Measurements from ENCODE around the gene HS3ST1.

The HS3ST1 gene

DNA sequence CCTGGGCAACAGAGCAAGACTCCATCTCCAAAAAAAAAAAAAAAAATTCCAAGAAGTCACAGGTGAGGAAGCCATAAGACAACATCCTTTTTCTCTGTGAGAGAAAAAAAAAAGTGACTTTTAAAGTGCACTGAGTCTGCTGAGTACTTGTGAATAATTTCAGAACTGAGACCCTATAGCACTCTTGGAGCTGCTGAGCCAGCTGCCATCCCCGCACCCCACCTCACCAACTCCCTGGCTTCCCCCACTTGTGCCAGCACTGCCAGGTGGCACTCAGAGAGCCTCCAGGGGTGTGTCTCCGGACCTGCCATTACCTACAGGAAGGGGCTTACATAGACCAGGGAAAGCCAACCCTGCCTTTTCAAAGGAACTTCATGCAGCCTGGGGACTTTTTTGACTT is 39.2 kb upstream of the HS3ST1 start:
- no peak for TF ChIP-seq POLR2AphosphoS5 (IDR thresholded peaks at IDR 0.05; ENCODE audit: low read depth, low read length)
- TF ChIP-seq POU2F2 (IDR thresholded peaks at IDR 0.05; ENCODE audit: low read depth, low read length) = no peak
- no peak for TF ChIP-seq PAX5 (IDR thresholded peaks at IDR 0.05; ENCODE audit: insufficient read depth, low read length, severe bottlenecking)
- TF ChIP-seq POLR2A (IDR thresholded peaks at IDR 0.05; ENCODE audit: low read depth, low read length) = no peak
- TF ChIP-seq TAF1 (IDR thresholded peaks at IDR 0.05; ENCODE audit: low read depth, low read length) = no peak
- TF ChIP-seq SPI1 (IDR thresholded peaks at IDR 0.05; ENCODE audit: low read depth, low read length) = no peak
- DNase-seq (ENCODE audit: insufficient read length, low spot score) = no peak
- FAIRE-seq = peak; percentile 23

DNA sequence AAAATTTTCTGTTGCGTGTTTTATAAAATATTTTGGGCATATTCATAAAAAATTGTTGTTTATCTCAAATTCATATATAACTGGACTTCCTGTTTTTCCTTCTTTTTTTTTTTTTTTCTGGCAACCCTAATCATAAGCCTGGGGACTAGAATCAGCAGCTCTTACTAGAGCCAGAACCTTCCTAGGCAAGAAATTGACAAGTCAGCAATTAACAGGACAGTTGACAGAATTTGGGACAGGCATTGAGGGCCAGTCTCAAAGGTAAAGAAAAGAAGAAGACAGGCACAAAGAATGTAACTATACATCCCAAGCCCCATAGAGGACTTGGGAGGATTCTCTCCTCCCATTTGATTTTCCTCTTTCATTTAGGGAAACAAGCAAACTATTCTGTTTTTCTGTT is 35.0 kb upstream of the HS3ST1 start:
- no peak for FAIRE-seq

DNA sequence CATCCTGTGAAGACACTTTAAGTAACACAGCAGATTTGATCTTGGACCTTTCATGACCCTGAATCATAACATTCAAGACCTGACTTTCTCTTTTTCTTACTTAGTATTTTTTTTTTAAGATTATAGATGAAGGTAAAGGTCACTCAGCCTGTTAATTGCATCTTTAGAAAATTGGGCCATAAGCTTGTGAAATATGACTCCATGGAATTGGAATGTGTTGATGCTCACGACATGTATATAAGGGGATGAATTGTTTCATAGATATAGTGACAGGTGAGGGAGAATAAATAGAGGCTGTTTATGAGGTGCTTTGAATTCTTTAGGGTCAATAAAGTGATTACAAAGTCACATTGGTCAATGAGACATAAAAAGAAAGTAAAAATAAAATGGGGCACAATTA is 27.7 kb upstream of the HS3ST1 start:
- DNase-seq (ENCODE audit: insufficient read length, low spot score) (no peak), FAIRE-seq (no peak)
- TF ChIP-seq POU2F2 (IDR thresholded peaks at IDR 0.05; ENCODE audit: low read depth, low read length) (no peak), POLR2AphosphoS5 (IDR thresholded peaks at IDR 0.05; ENCODE audit: low read depth, low read length) (no peak), PAX5 (IDR thresholded peaks at IDR 0.05; ENCODE audit: insufficient read depth, low read length, severe bottlenecking) (no peak), POLR2A (IDR thresholded peaks at IDR 0.05; ENCODE audit: low read depth, low read length) (no peak), TAF1 (IDR thresholded peaks at IDR 0.05; ENCODE audit: low read depth, low read length) (no peak)

More for the DNA sequence above, 35.0 kb upstream of the HS3ST1 start:
- TF ChIP-seq POU2F2 (IDR thresholded peaks at IDR 0.05; ENCODE audit: low read depth, low read length) (no peak), TAF1 (IDR thresholded peaks at IDR 0.05; ENCODE audit: low read depth, low read length) (no peak), PAX5 (IDR thresholded peaks at IDR 0.05; ENCODE audit: insufficient read depth, low read length, severe bottlenecking) (no peak)
- no peak for DNase-seq (ENCODE audit: insufficient read length, low spot score)

DNA sequence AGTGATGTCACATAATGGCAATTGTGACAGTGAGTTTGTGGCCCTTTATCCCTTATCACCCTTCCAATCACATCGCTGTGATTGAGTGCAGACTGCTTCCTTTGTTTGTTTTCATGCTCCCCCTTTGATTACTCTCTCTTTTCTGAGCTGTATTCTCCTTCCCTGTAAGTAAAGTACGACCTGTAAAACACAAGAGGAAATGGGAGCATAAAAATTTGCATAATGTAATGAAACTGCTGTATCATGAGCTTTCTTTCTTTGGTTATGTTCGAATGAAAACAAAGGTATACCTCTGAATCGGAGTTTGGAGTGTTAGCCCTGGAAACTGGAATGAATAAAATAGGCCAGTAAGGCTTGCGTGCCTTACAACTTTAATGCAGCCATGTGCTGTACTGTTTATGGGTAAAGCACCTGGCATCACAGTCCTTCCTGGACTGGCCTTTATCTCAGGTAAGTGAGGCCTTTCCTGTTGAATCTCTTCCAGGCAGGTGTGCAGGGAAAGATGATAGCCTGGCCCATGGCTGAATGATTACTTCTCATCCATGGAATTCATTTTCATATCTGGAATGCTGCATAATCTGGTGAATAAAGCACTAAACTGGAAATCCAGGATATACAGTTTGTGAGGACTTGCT is 26.6 kb upstream of the HS3ST1 start:
- FAIRE-seq (peak; percentile 60), DNase-seq (ENCODE audit: insufficient read length, low spot score) (no peak)
- TF ChIP-seq TAF1 (IDR thresholded peaks at IDR 0.05; ENCODE audit: low read depth, low read length) (no peak), SPI1 (IDR thresholded peaks at IDR 0.05; ENCODE audit: low read depth, low read length) (peak; percentile 30; the same call in 1 of the 2 replicates), POLR2A (IDR thresholded peaks at IDR 0.05; ENCODE audit: low read depth, low read length) (no peak), POLR2AphosphoS5 (IDR thresholded peaks at IDR 0.05; ENCODE audit: low read depth, low read length) (no peak), PAX5 (IDR thresholded peaks at IDR 0.05; ENCODE audit: insufficient read depth, low read length, severe bottlenecking) (no peak)

DNA sequence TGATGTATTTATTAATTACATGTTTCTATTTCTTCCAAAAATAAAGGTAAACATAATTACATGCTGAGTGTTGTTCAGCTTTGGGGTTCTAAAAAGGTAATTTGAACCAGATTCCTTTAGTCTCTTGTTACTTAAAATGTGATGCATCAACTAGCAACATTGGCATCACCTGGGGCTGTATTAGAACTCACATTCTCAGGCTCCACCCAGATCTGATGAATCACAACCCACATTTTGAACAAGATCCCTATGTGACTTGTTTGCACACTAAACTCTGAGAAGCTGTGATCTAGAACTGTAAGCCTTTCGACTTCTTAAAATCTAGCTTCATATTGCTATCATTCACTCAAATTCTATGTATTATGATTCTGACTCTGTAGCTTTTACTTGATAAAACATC is 23.0 kb upstream of the HS3ST1 start:
- DNase-seq (ENCODE audit: insufficient read length, low spot score) (no peak), FAIRE-seq (no peak)
- TF ChIP-seq POLR2AphosphoS5 (IDR thresholded peaks at IDR 0.05; ENCODE audit: low read depth, low read length) = no peak
- TF ChIP-seq POLR2A (IDR thresholded peaks at IDR 0.05; ENCODE audit: low read depth, low read length) = no peak
- TF ChIP-seq TAF1 (IDR thresholded peaks at IDR 0.05; ENCODE audit: low read depth, low read length) = no peak
- TF ChIP-seq POU2F2 (IDR thresholded peaks at IDR 0.05; ENCODE audit: low read depth, low read length) = no peak
- no peak for TF ChIP-seq SPI1 (IDR thresholded peaks at IDR 0.05; ENCODE audit: low read depth, low read length)
- no peak for TF ChIP-seq PAX5 (IDR thresholded peaks at IDR 0.05; ENCODE audit: insufficient read depth, low read length, severe bottlenecking)

DNA sequence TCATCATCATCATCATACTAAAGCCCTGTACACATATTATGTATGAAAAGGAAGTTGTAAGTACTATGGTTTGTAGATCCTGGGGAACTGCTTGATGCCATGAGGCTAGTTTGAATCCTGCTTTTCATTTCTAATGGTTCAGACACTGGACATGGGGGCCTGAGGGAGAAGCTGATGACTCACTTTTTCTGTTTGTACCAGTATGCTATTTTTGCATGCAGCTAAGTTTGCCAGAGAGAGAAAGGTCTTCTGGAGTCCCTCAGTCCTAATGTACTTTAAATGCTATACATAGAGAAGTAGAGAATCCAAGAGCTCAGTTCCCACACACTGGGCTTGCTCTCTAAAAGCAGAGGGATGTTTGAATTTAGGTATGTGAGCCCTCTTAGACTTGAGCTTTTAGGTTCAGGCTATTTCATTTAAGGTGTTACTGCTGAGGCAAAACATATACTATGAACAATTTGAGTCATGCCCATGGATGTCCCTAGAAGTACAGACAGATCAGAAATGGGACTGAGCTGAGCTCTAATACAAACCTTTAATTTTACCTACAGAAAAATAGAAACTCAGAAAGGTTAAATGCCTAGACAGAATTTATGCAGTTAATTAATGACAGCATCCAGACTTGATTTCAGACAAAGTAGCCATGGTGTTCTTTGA is 17.6 kb upstream of the HS3ST1 start:
- FAIRE-seq = no peak

DNA sequence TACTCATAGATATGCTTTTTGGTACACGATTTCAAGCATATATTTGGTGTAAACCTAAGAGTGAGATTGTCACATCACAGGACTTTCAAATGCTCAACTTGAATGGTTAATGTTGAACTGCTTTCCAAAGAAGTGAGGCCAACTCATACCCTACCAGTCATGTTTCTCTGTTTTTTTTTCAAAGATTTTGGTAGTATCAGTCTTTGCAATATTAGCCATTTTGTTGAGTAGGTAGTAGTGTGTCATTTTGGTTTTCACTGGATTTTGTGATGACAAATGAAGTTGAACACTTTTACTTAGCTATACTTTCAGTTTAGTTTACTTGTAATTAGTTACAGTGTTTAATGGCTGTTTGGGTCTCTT is 12.5 kb upstream of the HS3ST1 start:
- TF ChIP-seq POU2F2 (IDR thresholded peaks at IDR 0.05; ENCODE audit: low read depth, low read length) = no peak
- TF ChIP-seq POLR2A (IDR thresholded peaks at IDR 0.05; ENCODE audit: low read depth, low read length) = no peak
- no peak for TF ChIP-seq TAF1 (IDR thresholded peaks at IDR 0.05; ENCODE audit: low read depth, low read length)
- TF ChIP-seq POLR2AphosphoS5 (IDR thresholded peaks at IDR 0.05; ENCODE audit: low read depth, low read length) = no peak
- TF ChIP-seq SPI1 (IDR thresholded peaks at IDR 0.05; ENCODE audit: low read depth, low read length) = no peak
- TF ChIP-seq PAX5 (IDR thresholded peaks at IDR 0.05; ENCODE audit: insufficient read depth, low read length, severe bottlenecking) = no peak
- DNase-seq (ENCODE audit: insufficient read length, low spot score) (no peak), FAIRE-seq (no peak)

More for the DNA sequence above, 17.6 kb upstream of the HS3ST1 start:
- no peak for DNase-seq (ENCODE audit: insufficient read length, low spot score)
- TF ChIP-seq POLR2A (IDR thresholded peaks at IDR 0.05; ENCODE audit: low read depth, low read length) = no peak
- no peak for TF ChIP-seq TAF1 (IDR thresholded peaks at IDR 0.05; ENCODE audit: low read depth, low read length)
- TF ChIP-seq PAX5 (IDR thresholded peaks at IDR 0.05; ENCODE audit: insufficient read depth, low read length, severe bottlenecking) = no peak
- no peak for TF ChIP-seq SPI1 (IDR thresholded peaks at IDR 0.05; ENCODE audit: low read depth, low read length)
- no peak for TF ChIP-seq POLR2AphosphoS5 (IDR thresholded peaks at IDR 0.05; ENCODE audit: low read depth, low read length)
- no peak for TF ChIP-seq POU2F2 (IDR thresholded peaks at IDR 0.05; ENCODE audit: low read depth, low read length)

DNA sequence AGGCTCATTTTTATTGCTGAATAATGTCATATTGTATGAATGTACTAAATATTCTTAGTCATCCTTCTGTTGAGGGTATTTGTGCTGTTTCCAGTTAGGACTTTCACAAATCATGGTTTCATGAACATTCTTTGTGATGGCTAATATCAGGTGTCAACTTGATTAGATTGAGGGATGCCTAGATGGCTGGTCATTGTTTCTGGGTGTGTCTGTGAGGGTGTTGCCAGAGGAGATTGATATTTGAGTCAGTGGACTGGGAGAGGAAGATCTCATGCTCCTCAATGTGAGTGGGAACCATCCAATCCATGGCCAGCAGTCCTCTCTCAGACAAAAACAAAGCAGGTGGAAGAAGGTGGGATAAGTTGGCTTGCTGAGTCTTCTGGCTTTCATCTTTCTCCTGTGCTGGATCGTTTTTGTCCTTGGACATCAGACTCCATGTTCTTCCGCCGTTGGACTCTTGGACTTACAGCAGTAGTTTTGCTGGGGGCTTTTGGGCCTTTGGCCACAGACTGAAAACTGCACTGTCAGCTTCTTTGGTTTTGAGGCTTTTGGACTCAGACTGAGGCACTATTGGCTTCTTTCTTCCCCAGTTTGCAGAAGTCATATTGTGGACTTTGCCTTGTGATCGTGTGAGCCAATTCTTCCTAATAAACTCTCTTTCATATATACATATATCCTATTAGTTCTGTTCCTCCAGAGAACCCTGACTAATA is 11.9 kb upstream of the HS3ST1 start:
- FAIRE-seq (peak; percentile 50), DNase-seq (ENCODE audit: insufficient read length, low spot score) (no peak)
- no peak for TF ChIP-seq POU2F2 (IDR thresholded peaks at IDR 0.05; ENCODE audit: low read depth, low read length)
- TF ChIP-seq SPI1 (IDR thresholded peaks at IDR 0.05; ENCODE audit: low read depth, low read length) = no peak
- TF ChIP-seq POLR2A (IDR thresholded peaks at IDR 0.05; ENCODE audit: low read depth, low read length) = no peak
- TF ChIP-seq TAF1 (IDR thresholded peaks at IDR 0.05; ENCODE audit: low read depth, low read length) = no peak
- TF ChIP-seq PAX5 (IDR thresholded peaks at IDR 0.05; ENCODE audit: insufficient read depth, low read length, severe bottlenecking) = no peak
- TF ChIP-seq POLR2AphosphoS5 (IDR thresholded peaks at IDR 0.05; ENCODE audit: low read depth, low read length) = no peak

DNA sequence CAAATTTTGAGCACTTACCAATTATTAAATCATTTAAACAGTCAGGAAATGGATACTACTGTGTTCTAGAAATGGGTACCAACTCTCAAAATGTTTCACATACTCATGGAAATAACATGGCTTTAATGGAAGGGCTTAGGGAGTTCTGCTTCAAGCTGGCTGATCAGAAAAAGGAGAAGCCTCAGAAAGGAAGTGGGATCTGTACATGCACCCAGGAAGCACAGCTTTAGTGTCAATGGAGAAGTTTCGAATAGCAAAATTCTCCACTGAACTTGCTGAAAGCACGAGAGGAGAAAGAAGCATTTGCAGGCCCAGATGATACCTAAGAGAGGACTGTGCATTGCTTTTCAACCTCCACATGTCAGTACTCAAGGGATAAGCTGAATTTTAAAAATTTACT is 11.1 kb upstream of the HS3ST1 start:
- no peak for DNase-seq (ENCODE audit: insufficient read length, low spot score)
- TF ChIP-seq PAX5 (IDR thresholded peaks at IDR 0.05; ENCODE audit: insufficient read depth, low read length, severe bottlenecking) (no peak), SPI1 (IDR thresholded peaks at IDR 0.05; ENCODE audit: low read depth, low read length) (0 out of 2 replicates have a peak, but pooled peaks have one; percentile 26)
- FAIRE-seq = no peak

Data from GM12891 (cell line).